Right lobe of liver (tissue), 6 donors: Measurements from ENCODE around the gene TTLL5. TPM values are rescaled to one million over a fixed set of nuclear protein-coding genes. Genes with fewer than 3 reads are reported as not detected.

ENCODE experiments used
- ATAC-seq, 4 donors: fragments of 200-7000 bp; cut with Tn5 transposase; one replicate each; pipeline ENCODE4 v1.9.1; 2020; ENCODE audit warnings: mild to moderate bottlenecking in 4 of 4, moderate library complexity in 4 of 4
- DNase-seq, 3 donors: peaks; one replicate each; pipeline ENCODE4 v3.0.0-alpha.2; 2020
- H3K27ac ChIP-seq, 3 donors: fragments of 200-600 bp; one replicate each; pipeline ENCODE4 v1.8.0; 2022
- H3K27me3 ChIP-seq, 2 donors: fragments of 200-600 bp; one replicate each; pipeline ENCODE4 v1.8.0; 2022
- H3K36me3 ChIP-seq, 4 donors: fragments of 200-600 bp; sonication (generic) in 1 of 4; one replicate each; pipeline versions ENCODE4 v1.5.1 to v1.8.0; 2017 to 2022; ENCODE audit warnings: control low read depth in 1 of 4
- H3K4me1 ChIP-seq, 4 donors: fragments of 200-600 bp; sonication (generic) in 1 of 4; one replicate each; pipeline versions ENCODE4 v1.5.1 to v1.8.0; 2017 to 2022; ENCODE audit warnings: control low read depth in 1 of 4
- H3K4me3 ChIP-seq, 3 donors: fragments of 200-600 bp; one replicate each; pipeline ENCODE4 v1.8.0; 2022
- H3K9me3 ChIP-seq, 4 donors: fragments of 200-600 bp; sonication (generic) in 1 of 4; one replicate each; pipeline versions ENCODE4 v1.5.1 to v1.8.0; 2017 to 2022; ENCODE audit warnings: control low read depth in 1 of 4
- CTCF ChIP-seq, 4 donors: fragments of 200-600 bp in 3 of 4; fragments of 450-650 bp in 1 of 4; IDR thresholded peaks; one replicate each; pipeline versions ENCODE4 v1.5.1 to v1.8.0; 2016 to 2022; ENCODE audit warnings: antibody characterized with exemption in 4 of 4, mild to moderate bottlenecking in 2 of 4
- POLR2A ChIP-seq: fragments of 450-650 bp; IDR thresholded peaks from one replicate; pipeline ENCODE4 v1.6.1; 2017; ENCODE audit warnings: antibody characterized with exemption, mild to moderate bottlenecking
- WGBS: methylation state at CpG from one replicate; pipeline ENCODE4 v1.1.6; 2018; ENCODE audit warnings: low coverage, low lambda C conversion rate; ENCODE audit not compliant: insufficient coverage; ENCODE audit errors: missing lambda C conversion rate; 5-methylcytosine and 5-hydroxymethylcytosine counted together
- intact Hi-C, 2 donors: fragments of 100-400 bp; cut with DNase I; formaldehyde crosslinking; loops; one replicate each; pipeline versions ENCODE4 v1.11.2 to v1.14.1; 2022
- total RNA-seq, 6 experiments: library from RNA; depleted of rRNA in 2 of 6; stranded (reverse); fragments of >200 nt in 2 of 6; fragmentation: NEBNext Ultra II Directional in 3 of 6; extraction: Animal tissue kit (Norgen Biotek cat#: 25700) in 3 of 6; gene quantifications; one replicate each; pipeline versions ENCODE4 v1.1.0 to v1.2.4, GENCODE V29; 2016 to 2023
- donor health status: DM: no; HTN: yes; CAD: no.
- donor health status: DM: no; HTN: no; CAD: no.
- donor health status: DM: no; HTN: no; CAD: no.
- donor health status: DM: no; HTN: yes; CAD: no.
- donor health status: DM: no; HTN: yes; CAD: no.

The TTLL5 gene
- total RNA-seq, 6 experiments from 2014 or later: 7.4 to 13.8 (median 11.9) TPM

- TF ChIP-seq POLR2A (no peak), CTCF (IDR thresholded peaks at IDR 0.05) (no peak)
- H3K4me3 ChIP-seq: no peak overlapping the region
- 44% methylated on average over 2 of the region's 2 CpGs for WGBS
- H3K27me3 ChIP-seq: no peaks in the 10 kb centered on the region
- no peaks in the 10 kb centered on the region for H3K36me3 ChIP-seq
- H3K9me3 ChIP-seq: no peaks in the 10 kb centered on the region
- peaks cover 0 to 34% (median 10%) of the 10 kb centered on the region in 4 donors for H3K4me1 ChIP-seq
- intact Hi-C loops: no loop called here
- DNase-seq: no peak
- H3K27ac ChIP-seq: no peak overlapping the region
- ATAC-seq: no peak
Observed at GRCh38 chr14:75715926-75716780, 55.1 kb downstream of the TTLL5 start.

- WGBS: 27% methylated on average over 3 of the region's 3 CpGs
- Histone ChIP-seq H3K27ac (peak overlapping the region in 1 of 3 donors; percentile 17), H3K36me3 (no peaks in the 10 kb centered on the region), H3K4me3 (no peak overlapping the region), H3K27me3 (no peaks in the 10 kb centered on the region), H3K9me3 (no peaks in the 10 kb centered on the region), H3K4me1 (peaks cover 0 to 19% (median 7%) of the 10 kb centered on the region in 4 donors)
- TF ChIP-seq CTCF (IDR thresholded peaks at IDR 0.05) (no peak), POLR2A (no peak)
- ATAC-seq: peak; percentile 87 to 92 (median 88)
- peak in 1 of 3 donors; percentile 75 for DNase-seq
- intact Hi-C loops: no loop called here
Observed at GRCh38 chr14:75717729-75718128, 56.7 kb downstream of the TTLL5 start.

GRCh38 chr14:75718199-75718598 is 57.2 kb downstream of the TTLL5 start:
- WGBS: 67% methylated on average over 3 of the region's 3 CpGs
- Histone ChIP-seq H3K36me3 (no peaks in the 10 kb centered on the region), H3K27me3 (no peaks in the 10 kb centered on the region), H3K9me3 (no peaks in the 10 kb centered on the region), H3K4me3 (no peak overlapping the region), H3K4me1 (peaks cover 0 to 18% (median 7%) of the 10 kb centered on the region in 4 donors), H3K27ac (no peak overlapping the region)
- ATAC-seq (no peak), DNase-seq (no peak)
- TF ChIP-seq CTCF (IDR thresholded peaks at IDR 0.05) (no peak), POLR2A (no peak)
- intact Hi-C loops: no loop called here

GRCh38 chr14:75720116-75720515 is 59.1 kb downstream of the TTLL5 start:
- WGBS: 74% methylated on average over 2 of the region's 2 CpGs
- TF ChIP-seq CTCF (IDR thresholded peaks at IDR 0.05) (no peak), POLR2A (no peak)
- Histone ChIP-seq H3K4me3 (no peak overlapping the region), H3K9me3 (no peaks in the 10 kb centered on the region), H3K4me1 (peaks cover 0 to 18% (median 7%) of the 10 kb centered on the region in 4 donors), H3K27ac (no peak overlapping the region), H3K27me3 (no peaks in the 10 kb centered on the region), H3K36me3 (no peaks in the 10 kb centered on the region)
- DNase-seq (no peak), ATAC-seq (peak in 2 of 4 donors; percentile 10)
- intact Hi-C loops: no loop called here
